ENCODE results near the gene ATE1. TPM values are rescaled to one million over a fixed set of nuclear protein-coding genes. Genes with fewer than 3 reads are reported as not detected.

Gene ATE1
- total and polyA plus RNA-seq, 2 donors (not counting 3 experiments of a cell fraction or from before 2014, with no cell fraction given), result 8.7 to 27.1 TPM

- Histone ChIP-seq H3K36me3 (ENCODE audit: control insufficient read depth in 2 of 2, extremely low read depth in 1 of 2, insufficient read depth in 2 of 2, low read length in 2 of 2) (no peaks in the 10 kb centered on the region), H3K9me1 (replicated peaks; ENCODE audit: control insufficient read depth, extremely low read depth, insufficient read depth, low read length) (no peaks in the 10 kb centered on the region), H2AFZ (ENCODE audit: low read depth, low read length) (no peak overlapping the region), H3K4me2 (ENCODE audit: insufficient read depth, low read length) (no peak overlapping the region), H3K79me2 (ENCODE audit: control insufficient read depth, insufficient read depth, low read length) (no peaks in the 10 kb centered on the region), H3K9ac (replicated peaks; ENCODE audit: extremely low read depth, insufficient read depth, low read length) (no peak overlapping the region), H3K4me3 (replicated peaks in 1 of 3; ENCODE audit: insufficient read depth in 1 of 3, low read depth in 1 of 3, low read length in 3 of 3) (no peak overlapping the region), H3K9me3 (replicated peaks; ENCODE audit: control insufficient read depth, insufficient read depth, low read length) (no peaks in the 10 kb centered on the region), H3K27ac (ENCODE audit: insufficient read depth, low read depth, low read length) (no peak overlapping the region), H3K27me3 (ENCODE audit: control insufficient read depth in 2 of 2, insufficient read depth in 2 of 2, low read length in 2 of 2) (peaks cover 0 to 4% of the 10 kb centered on the region in 2 experiments), H4K20me1 (replicated peaks; ENCODE audit: control insufficient read depth, extremely low read depth, insufficient read depth, low read length) (no peaks in the 10 kb centered on the region), H3K4me1 (ENCODE audit: control insufficient read depth, extremely low read depth, insufficient read depth, low read length) (no peaks in the 10 kb centered on the region)
- ChIA-PET POLR2A (no interaction called here), CTCF (interaction anchor here (1.1 kb wide), 2 partner anchors 12 to 14 kb away, joined by 3 read pairs; no protein-coding TSS in a partner anchor)
- dilution Hi-C loops (cut with MboI; ENCODE audit: extremely low pct_ligation_motif_present, low sequenced_read_pairs), result no loop called here
- FAIRE-seq, result no peak
- no TSS peak for BruUV-seq (replicated peaks)
- no peak for DNase-seq (ENCODE audit: low read depth, low spot score)
- intact Hi-C loops (cut with micrococcal nuclease), result no loop called here
- TF ChIP-seq EZH2 (IDR thresholded peaks at IDR 0.05; ENCODE audit: borderline replicate concordance, low read depth, low read length, severe bottlenecking), result no peak
- no peak for TF ChIP-seq MAX (IDR thresholded peaks at IDR 0.05; ENCODE audit: insufficient read depth, insufficient read length)
- TF ChIP-seq FOS (IDR thresholded peaks at IDR 0.05; ENCODE audit: borderline replicate concordance, insufficient read depth, low read length), result no peak
- TF ChIP-seq CTCF (IDR thresholded peaks at IDR 0.05; ENCODE audit: extremely low read depth in 1 of 2, insufficient read depth in 1 of 2, low read depth in 1 of 2, low read length in 2 of 2), result no peak
- TF ChIP-seq MYC (IDR thresholded peaks at IDR 0.05; ENCODE audit: low read depth, low read length), result no peak
These were observed 218.2 kb downstream of the ATE1 start for GRCh38 chr10:121709675-121710073.
